A549 (cell line): ENCODE results near the gene TMEM60. TPM values are rescaled to one million over a fixed set of nuclear protein-coding genes. Genes with fewer than 3 reads are reported as not detected.

ENCODE experiments used
- ATAC-seq, 2 experiments: fragments of 200-7000 bp in 1 of 2; fragments of >200 bp in 1 of 2; cut with Nextera tagmentation in 1 of 2; cut with Tn5 transposase in 1 of 2; 3 replicates each; pipeline versions ENCODE4 v1.8.0 to v1.9.1; 2018 to 2020; ENCODE audit warnings: mild to moderate bottlenecking in 1 of 2, moderate library complexity in 1 of 2
- CTCF ChIA-PET: fragments of 300-600 bp; sonication (Branson Sonifier 250); formaldehyde crosslinking; extraction: SDS; loops from one replicate; lab custom pipeline; 2021; ENCODE audit warnings: antibody characterized with exemption, inconsistent platforms; lab: Yijun Ruan, JAX
- POLR2A ChIA-PET: fragments of 350-600 bp; formaldehyde crosslinking; extraction: SDS; loops from one replicate; lab custom pipeline; 2021; ENCODE audit warnings: antibody characterized with exemption, inconsistent platforms; lab: Yijun Ruan, JAX
- DNase-seq, 2 experiments: peaks; one replicate each; pipeline versions ENCODE4 v3.0.0 to v3.0.0-alpha.2; 2011 to 2016; ENCODE audit warnings: low read depth in 1 of 2, low spot score in 1 of 2
- FAIRE-seq: peaks from 2 replicates; lab custom pipeline; 2011; peaks lifted over from hg19 to GRCh38; lab: Jason Lieb, UNC
- H3K27ac ChIP-seq, 2 experiments: fragments of >200 bp; sonication (Bioruptor Twin); formaldehyde crosslinking; 3 replicates each; pipeline ENCODE4 v1.5.1; 2016 to 2017
- H3K4me1 ChIP-seq: fragments of >200 bp; sonication (Bioruptor Twin); formaldehyde crosslinking; 3 replicates; pipeline ENCODE4 v1.6.1; 2016
- H3K4me2 ChIP-seq: fragments of >200 bp; sonication (Bioruptor Twin); formaldehyde crosslinking; 3 replicates; pipeline ENCODE4 v1.6.1; 2016
- H3K4me3 ChIP-seq: fragments of >200 bp; sonication (Bioruptor Twin); formaldehyde crosslinking; 3 replicates; pipeline ENCODE4 v1.5.1; 2016
- H3K9me3 ChIP-seq: fragments of >200 bp; sonication (Bioruptor Twin); formaldehyde crosslinking; 3 replicates; pipeline ENCODE4 v1.6.1; 2016
- CBX2 ChIP-seq: fragments of 200-600 bp; sonication (generic); IDR thresholded peaks from 2 replicates; pipeline ENCODE4 v1.6.1; 2016; ENCODE audit warnings: low read depth, mild to moderate bottlenecking, borderline replicate concordance
- CHD2 ChIP-seq: fragments of 150-350 bp; IDR thresholded peaks from 2 replicates; pipeline ENCODE4 v1.6.1; 2014; ENCODE audit warnings: low read length; ENCODE audit not compliant: partially characterized antibody
- FOXS1 ChIP-seq: fragments of 250-450 bp; sonication (Bioruptor Pico); IDR thresholded peaks from 2 replicates; pipeline ENCODE4 v1.5.0; 2020; ENCODE audit warnings: mild to moderate bottlenecking, moderate library complexity
- GATA3 ChIP-seq: IDR thresholded peaks from 2 replicates; pipeline ENCODE4 v1.6.1; 2012; ENCODE audit warnings: borderline replicate concordance
- HEYL ChIP-seq: fragments of 250-450 bp; sonication (Bioruptor Pico); IDR thresholded peaks from 2 replicates; pipeline ENCODE4 v1.8.0; 2021; ENCODE audit warnings: mild to moderate bottlenecking, moderate library complexity
- HOXA7 ChIP-seq: fragments of 250-450 bp; sonication (Bioruptor Pico); IDR thresholded peaks from 2 replicates; pipeline ENCODE4 v1.5.0; 2020; ENCODE audit warnings: mild to moderate bottlenecking, moderate library complexity
- HOXB13 ChIP-seq: fragments of 250-450 bp; sonication (Bioruptor Pico); IDR thresholded peaks from 2 replicates; pipeline ENCODE4 v1.5.0; 2020; ENCODE audit warnings: low read depth, mild to moderate bottlenecking, moderate library complexity
- HOXB5 ChIP-seq: fragments of 250-450 bp; sonication (Bioruptor Pico); IDR thresholded peaks from 2 replicates; pipeline ENCODE4 v1.5.0; 2020; ENCODE audit warnings: mild to moderate bottlenecking, moderate library complexity
- JUN ChIP-seq, 2 experiments: fragments of >200 bp; sonication (Bioruptor Twin); formaldehyde crosslinking; IDR thresholded peaks; 2 replicates in 1 of 2; 3 replicates in 1 of 2; pipeline ENCODE4 v1.6.1; 2016 to 2017
- KDM5A ChIP-seq: fragments of 200-600 bp; sonication (generic); IDR thresholded peaks from 2 replicates; pipeline ENCODE4 v1.6.1; 2016; ENCODE audit warnings: antibody characterized with exemption, mild to moderate bottlenecking
- MAFK ChIP-seq: fragments of 450-650 bp; IDR thresholded peaks from 2 replicates; pipeline ENCODE4 v1.6.1; 2014; ENCODE audit not compliant: partially characterized antibody
- MYC ChIP-seq: IDR thresholded peaks from 2 replicates; pipeline ENCODE4 v1.6.1; 2012; ENCODE audit warnings: mild to moderate bottlenecking, inconsistent platforms, low read length, improper control_type of control experiment, borderline replicate concordance
- PHF8 ChIP-seq: fragments of 200-600 bp; sonication (generic); IDR thresholded peaks from 2 replicates; pipeline ENCODE4 v1.6.1; 2016; ENCODE audit warnings: low read depth, mild to moderate bottlenecking, antibody characterized with exemption, moderate library complexity, borderline replicate concordance
- POLR2A ChIP-seq: IDR thresholded peaks from 2 replicates; pipeline ENCODE4 v1.6.1; 2012; ENCODE audit warnings: mild to moderate bottlenecking, low read length
- POLR2AphosphoS2 ChIP-seq: conservative IDR thresholded peaks from 2 replicates; pipeline ENCODE4 v1.6.1; 2012; ENCODE audit warnings: low read length, improper control_type of control experiment, inconsistent platforms
- RAD21 ChIP-seq, 2 experiments: fragments of >200 bp in 1 of 2; sonication (Bioruptor Twin) in 1 of 2; formaldehyde crosslinking in 1 of 2; IDR thresholded peaks in 1 of 2; conservative IDR thresholded peaks in 1 of 2; 2 replicates in 1 of 2; 3 replicates in 1 of 2; pipeline ENCODE4 v1.6.1; 2012 to 2018; ENCODE audit warnings: inconsistent platforms in 1 of 2
- RFX5 ChIP-seq: fragments of 450-650 bp; IDR thresholded peaks from 2 replicates; pipeline ENCODE4 v1.7.1; 2014; ENCODE audit warnings: antibody characterized with exemption, mild to moderate bottlenecking, moderate library complexity
- SMC3 ChIP-seq: fragments of >200 bp; sonication (Bioruptor Twin); formaldehyde crosslinking; IDR thresholded peaks from 3 replicates; pipeline ENCODE4 v1.6.1; 2018; ENCODE audit warnings: inconsistent platforms
- SREBF2 ChIP-seq: fragments of 450-650 bp; IDR thresholded peaks from 2 replicates; pipeline ENCODE4 v1.6.1; 2014; ENCODE audit warnings: mild to moderate bottlenecking, moderate library complexity
- TP53 ChIP-seq: fragments of 250-450 bp; sonication (Bioruptor Pico); IDR thresholded peaks from 2 replicates; pipeline ENCODE4 v1.5.0; 2021; ENCODE audit warnings: mild to moderate bottlenecking, moderate library complexity
- ZC3H11A ChIP-seq: fragments of 450-650 bp; IDR thresholded peaks from 2 replicates; pipeline ENCODE4 v1.6.1; 2014; ENCODE audit warnings: antibody characterized with exemption, mild to moderate bottlenecking
- WGBS: methylation state at CpG from one replicate; pipeline ENCODE4 v1.1.6; 2017; ENCODE audit errors: missing lambda C conversion rate; 5-methylcytosine and 5-hydroxymethylcytosine counted together
- polyA minus RNA-seq: library from RNA; depleted of rRNA, polyadenylated mRNA; stranded (reverse); fragments of >200 nt; gene quantifications from 2 replicates; pipeline ENCODE4 v1.2.3, GENCODE V29; 2011; rRNA and poly(A)+ RNA removed
- polyA plus RNA-seq, 4 experiments: library from polyadenylated mRNA; depleted of rRNA in 3 of 4; stranded (reverse); fragments of >200 nt; fragmentation: RNase III in 1 of 4; extraction: RNeasy Plus Mini Kit Qiagen cat#74134 plus additional on column Dnase treatment in 1 of 4; gene quantifications; 2 replicates in 3 of 4; 3 replicates in 1 of 4; pipeline ENCODE4 v1.2.3, GENCODE V29; 2011 to 2017
- TF ChIP-seq, protein P1 (sequence below): IDR thresholded peaks from 2 replicates; pipeline ENCODE4 v1.6.1; 2012
- TF ChIP-seq, protein P2 (sequence below): IDR thresholded peaks from 2 replicates; pipeline ENCODE4 v1.6.1; 2012
- TF ChIP-seq, protein P3 (sequence below): fragments of >200 bp; sonication (Bioruptor Twin); formaldehyde crosslinking; IDR thresholded peaks from 3 replicates; pipeline ENCODE4 v1.5.1; 2016
- TF ChIP-seq, protein P4 (sequence below): IDR thresholded peaks from 2 replicates; pipeline ENCODE4 v1.6.1; 2012; ENCODE audit warnings: low read depth, borderline replicate concordance

Gene TMEM60, protein sequence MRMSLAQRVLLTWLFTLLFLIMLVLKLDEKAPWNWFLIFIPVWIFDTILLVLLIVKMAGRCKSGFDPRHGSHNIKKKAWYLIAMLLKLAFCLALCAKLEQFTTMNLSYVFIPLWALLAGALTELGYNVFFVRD
- 42.8 and 54.7 TPM in 2 replicates for polyA plus RNA-seq (2011; rRNA removed)
- polyA plus RNA-seq (2012; cell fraction: cytosol; rRNA removed) = 13.8 and 15.1 TPM in 2 replicates
- 3.1 and 5.4 TPM in 2 replicates for polyA plus RNA-seq (2012; cell fraction: nucleus; rRNA removed)
- 26.3 to 33.8 TPM (median 29.8 TPM) in 3 replicates for polyA plus RNA-seq (2017; fragmentation: RNase III; extraction: RNeasy Plus Mini Kit Qiagen cat#74134 plus additional on column Dnase treatment)
- 6.6 and 9.3 TPM in 2 replicates for polyA minus RNA-seq

DNA sequence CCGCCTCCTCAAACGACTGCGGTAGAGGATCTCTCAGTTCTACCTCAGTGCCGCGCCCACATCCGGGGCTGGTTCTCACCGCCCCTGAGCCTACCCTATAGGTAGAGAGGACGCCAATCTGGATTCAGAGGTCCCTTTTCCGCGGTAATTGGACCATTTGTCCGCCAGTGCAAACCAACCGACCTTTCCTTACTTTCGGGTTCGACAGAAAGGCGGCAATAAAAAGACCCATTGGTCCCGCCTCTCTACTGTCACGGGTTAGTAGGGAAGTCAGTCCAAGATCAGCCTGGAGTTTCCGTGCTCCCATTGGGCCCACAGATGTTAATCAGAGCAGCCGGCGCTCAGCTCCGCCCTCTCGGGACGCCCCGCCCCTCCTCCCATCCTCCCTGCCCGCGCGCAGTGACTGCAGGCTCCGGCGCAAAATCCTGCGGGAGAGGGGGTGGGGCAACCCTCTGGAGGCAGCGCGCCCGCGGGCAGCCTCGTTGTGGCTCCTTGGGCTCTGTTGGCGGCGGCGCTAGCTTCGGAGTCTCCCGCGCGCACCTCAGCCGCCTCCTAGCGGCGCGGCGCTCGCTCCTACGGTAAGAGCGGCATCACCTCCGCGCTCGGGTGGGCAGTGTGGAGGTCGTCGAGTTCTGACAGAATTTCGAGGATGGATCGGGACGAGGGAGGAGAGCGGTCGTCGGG lies at the start of gene TMEM60, which contains the start of gene PHTF2:
TSS of gene TMEM60 (minus strand) at position 41 of the 684 bp plus-strand sequence. CDS start 4,061 bp downstream, outside the sequence.
TSS of gene PHTF2 (plus strand) at position 380 of the 684 bp plus-strand sequence.
- ChIA-PET POLR2A (interaction anchor here (0.5 to 1.4 kb wide), 8 partner anchors 11 to 382 kb away, joined by 3 to 7 read pairs (median 4); partner anchors contain the start of genes GSAP and PTPN12), CTCF (interaction anchor here (0.6 to 1.9 kb wide), 16 partner anchors 11 to 160 kb away, joined by 3 to 11 read pairs (median 4); no protein-coding TSS in a partner anchor)
- DNase-seq = peak; percentile 97 to 99
- 1% methylated on average over 15 of the region's 61 CpGs for WGBS
- FAIRE-seq = no peak
- Histone ChIP-seq H3K4me2 (peak within 1 kb of the TSS; percentile 97), H3K4me3 (peak within 1 kb of the TSS; percentile 98), H3K4me1 (peaks cover 24% of the 10 kb centered on the region), H3K9me3 (no peaks in the 10 kb centered on the region), H3K27ac (peak within 1 kb of the TSS; percentile 92 to 94)
- no peak for TF ChIP-seq HEYL (CRISPR knock-in tag)
- TF ChIP-seq MYC = peak; percentile 80; the same call in 1 of the 2 replicates
- TF ChIP-seq TP53 = no peak
- peak; percentile 60; the same call in 1 of the 2 replicates for TF ChIP-seq PHF8
- no peak for TF ChIP-seq HOXA7 (CRISPR knock-in tag)
- no peak for TF ChIP-seq RFX5
- TF ChIP-seq CBX2 = no peak
- TF ChIP-seq RAD21 (conservative IDR thresholded peaks at IDR 0.05 in 1 of 2, IDR thresholded peaks at IDR 0.05 in 1 of 2) = peak; percentile 28 to 66; a peak in 4 of 5 replicates
- TF ChIP-seq, protein P1, sequence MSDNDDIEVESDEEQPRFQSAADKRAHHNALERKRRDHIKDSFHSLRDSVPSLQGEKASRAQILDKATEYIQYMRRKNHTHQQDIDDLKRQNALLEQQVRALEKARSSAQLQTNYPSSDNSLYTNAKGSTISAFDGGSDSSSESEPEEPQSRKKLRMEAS = peak; percentile 80
- peak; percentile 48 for TF ChIP-seq CHD2
- TF ChIP-seq, protein P2, sequence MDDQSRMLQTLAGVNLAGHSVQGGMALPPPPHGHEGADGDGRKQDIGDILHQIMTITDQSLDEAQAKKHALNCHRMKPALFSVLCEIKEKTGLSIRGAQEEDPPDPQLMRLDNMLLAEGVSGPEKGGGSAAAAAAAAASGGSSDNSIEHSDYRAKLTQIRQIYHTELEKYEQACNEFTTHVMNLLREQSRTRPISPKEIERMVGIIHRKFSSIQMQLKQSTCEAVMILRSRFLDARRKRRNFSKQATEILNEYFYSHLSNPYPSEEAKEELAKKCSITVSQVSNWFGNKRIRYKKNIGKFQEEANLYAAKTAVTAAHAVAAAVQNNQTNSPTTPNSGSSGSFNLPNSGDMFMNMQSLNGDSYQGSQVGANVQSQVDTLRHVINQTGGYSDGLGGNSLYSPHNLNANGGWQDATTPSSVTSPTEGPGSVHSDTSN = peak; percentile 97
- peak in 1 of 2 experiments; percentile 30; a peak in 1 of 5 replicates for TF ChIP-seq JUN (IDR thresholded peaks at IDR 0.05)
- TF ChIP-seq HOXB13 (CRISPR knock-in tag) = peak; percentile 51; the same call in 1 of the 2 replicates
- TF ChIP-seq, protein P3, sequence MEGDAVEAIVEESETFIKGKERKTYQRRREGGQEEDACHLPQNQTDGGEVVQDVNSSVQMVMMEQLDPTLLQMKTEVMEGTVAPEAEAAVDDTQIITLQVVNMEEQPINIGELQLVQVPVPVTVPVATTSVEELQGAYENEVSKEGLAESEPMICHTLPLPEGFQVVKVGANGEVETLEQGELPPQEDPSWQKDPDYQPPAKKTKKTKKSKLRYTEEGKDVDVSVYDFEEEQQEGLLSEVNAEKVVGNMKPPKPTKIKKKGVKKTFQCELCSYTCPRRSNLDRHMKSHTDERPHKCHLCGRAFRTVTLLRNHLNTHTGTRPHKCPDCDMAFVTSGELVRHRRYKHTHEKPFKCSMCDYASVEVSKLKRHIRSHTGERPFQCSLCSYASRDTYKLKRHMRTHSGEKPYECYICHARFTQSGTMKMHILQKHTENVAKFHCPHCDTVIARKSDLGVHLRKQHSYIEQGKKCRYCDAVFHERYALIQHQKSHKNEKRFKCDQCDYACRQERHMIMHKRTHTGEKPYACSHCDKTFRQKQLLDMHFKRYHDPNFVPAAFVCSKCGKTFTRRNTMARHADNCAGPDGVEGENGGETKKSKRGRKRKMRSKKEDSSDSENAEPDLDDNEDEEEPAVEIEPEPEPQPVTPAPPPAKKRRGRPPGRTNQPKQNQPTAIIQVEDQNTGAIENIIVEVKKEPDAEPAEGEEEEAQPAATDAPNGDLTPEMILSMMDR = peak; percentile 36
- TF ChIP-seq KDM5A = peak; percentile 43; the same call in 1 of the 2 replicates
- TF ChIP-seq, protein P4, sequence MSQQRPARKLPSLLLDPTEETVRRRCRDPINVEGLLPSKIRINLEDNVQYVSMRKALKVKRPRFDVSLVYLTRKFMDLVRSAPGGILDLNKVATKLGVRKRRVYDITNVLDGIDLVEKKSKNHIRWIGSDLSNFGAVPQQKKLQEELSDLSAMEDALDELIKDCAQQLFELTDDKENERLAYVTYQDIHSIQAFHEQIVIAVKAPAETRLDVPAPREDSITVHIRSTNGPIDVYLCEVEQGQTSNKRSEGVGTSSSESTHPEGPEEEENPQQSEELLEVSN = peak; percentile 48; the same call in 1 of the 2 replicates
- no peak for TF ChIP-seq SREBF2
- TF ChIP-seq FOXS1 (CRISPR knock-in tag) = no peak
- no peak for TF ChIP-seq MAFK
- TF ChIP-seq GATA3 = no peak
- 0 out of 2 replicates have a peak, but pooled peaks have one; percentile 23 for TF ChIP-seq HOXB5 (CRISPR knock-in tag)
- peak; percentile 34 for TF ChIP-seq POLR2A
- TF ChIP-seq ZC3H11A = no peak
- TF ChIP-seq SMC3 = peak; percentile 60
- no peak for TF ChIP-seq POLR2AphosphoS2
- peak; percentile 93 to 96 for ATAC-seq
